Peyer's patch (tissue), 4 donors: Measurements from ENCODE around the gene PAOX. TPM values are rescaled to one million over a fixed set of nuclear protein-coding genes. Genes with fewer than 3 reads are reported as not detected.

Experiments
- DNase-seq, 3 donors: peaks; one replicate each; pipeline ENCODE4 v3.0.0-alpha.2; 2017 to 2019
- H3K27ac ChIP-seq, 4 donors: fragments of 200-600 bp; sonication (generic); one replicate each; pipeline ENCODE4 v1.5.1; 2016 to 2019
- H3K27me3 ChIP-seq, 2 donors: fragments of 200-600 bp; sonication (generic); one replicate each; pipeline ENCODE4 v1.5.1; 2019
- H3K36me3 ChIP-seq, 3 donors: fragments of 200-600 bp; sonication (generic); one replicate each; pipeline ENCODE4 v1.5.1; 2016 to 2019
- H3K4me1 ChIP-seq, 4 donors: fragments of 200-600 bp; sonication (generic); one replicate each; pipeline ENCODE4 v1.5.1; 2016 to 2019
- H3K4me3 ChIP-seq, 4 donors: fragments of 200-600 bp; sonication (generic); 1 replicate in 3 of 4; 2 replicates in 1 of 4; pipeline ENCODE4 v1.5.1; 2016 to 2019; ENCODE audit warnings: mild to moderate bottlenecking in 1 of 4
- H3K9me3 ChIP-seq, 4 donors: fragments of 200-600 bp; sonication (generic); one replicate each; pipeline ENCODE4 v1.5.1; 2016 to 2019; ENCODE audit warnings: mild to moderate bottlenecking in 1 of 4
- POLR2A ChIP-seq, 2 donors: fragments of 450-650 bp; IDR thresholded peaks; one replicate each; pipeline ENCODE4 v1.5.1; 2017; ENCODE audit warnings: antibody characterized with exemption in 2 of 2, mild to moderate bottlenecking in 2 of 2, moderate library complexity in 2 of 2
- total RNA-seq, 4 donors: library from RNA; depleted of rRNA; stranded (reverse); fragments of >200 nt; gene quantifications; one replicate each; pipeline ENCODE4 v1.1.0, GENCODE V29; 2016
- TF ChIP-seq, protein P1 (sequence below), 6 experiments: fragments of 450-650 bp in 4 of 6; fragments of 200-600 bp in 2 of 6; sonication (generic) in 1 of 6; IDR thresholded peaks; one replicate each; pipeline ENCODE4 v1.5.1; 2017 to 2019; ENCODE audit warnings: antibody characterized with exemption in 6 of 6, mild to moderate bottlenecking in 3 of 6, moderate library complexity in 1 of 6

Gene PAOX
- total RNA-seq, 4 donors from 2014 or later: 19.8 to 53.7 (median 36.9) TPM

DNA sequence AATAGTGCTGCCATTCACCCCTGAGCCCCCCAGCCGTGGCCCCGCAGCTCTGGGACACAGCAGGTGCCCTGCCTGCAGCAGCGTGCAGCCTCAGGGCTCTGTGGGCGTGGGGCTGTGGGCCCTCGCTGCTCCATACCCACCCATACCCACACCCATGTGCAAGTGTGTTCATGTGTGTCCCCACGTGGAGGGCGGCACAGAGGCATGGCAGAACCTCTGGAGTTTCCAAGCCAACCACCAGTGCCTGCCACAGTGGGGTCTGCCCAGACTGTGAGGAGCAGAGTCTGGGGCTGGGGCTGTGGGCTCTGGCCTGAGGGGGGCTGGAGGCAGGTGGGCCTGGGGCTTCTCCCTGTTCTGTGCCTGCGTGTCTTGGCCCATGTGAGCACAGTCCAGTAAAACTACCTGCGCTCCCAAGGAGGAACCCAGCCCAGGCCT is 29.5 kb upstream of the PAOX start:
- no peak for TF ChIP-seq POLR2A (IDR thresholded peaks at IDR 0.05)
- TF ChIP-seq, protein P1, sequence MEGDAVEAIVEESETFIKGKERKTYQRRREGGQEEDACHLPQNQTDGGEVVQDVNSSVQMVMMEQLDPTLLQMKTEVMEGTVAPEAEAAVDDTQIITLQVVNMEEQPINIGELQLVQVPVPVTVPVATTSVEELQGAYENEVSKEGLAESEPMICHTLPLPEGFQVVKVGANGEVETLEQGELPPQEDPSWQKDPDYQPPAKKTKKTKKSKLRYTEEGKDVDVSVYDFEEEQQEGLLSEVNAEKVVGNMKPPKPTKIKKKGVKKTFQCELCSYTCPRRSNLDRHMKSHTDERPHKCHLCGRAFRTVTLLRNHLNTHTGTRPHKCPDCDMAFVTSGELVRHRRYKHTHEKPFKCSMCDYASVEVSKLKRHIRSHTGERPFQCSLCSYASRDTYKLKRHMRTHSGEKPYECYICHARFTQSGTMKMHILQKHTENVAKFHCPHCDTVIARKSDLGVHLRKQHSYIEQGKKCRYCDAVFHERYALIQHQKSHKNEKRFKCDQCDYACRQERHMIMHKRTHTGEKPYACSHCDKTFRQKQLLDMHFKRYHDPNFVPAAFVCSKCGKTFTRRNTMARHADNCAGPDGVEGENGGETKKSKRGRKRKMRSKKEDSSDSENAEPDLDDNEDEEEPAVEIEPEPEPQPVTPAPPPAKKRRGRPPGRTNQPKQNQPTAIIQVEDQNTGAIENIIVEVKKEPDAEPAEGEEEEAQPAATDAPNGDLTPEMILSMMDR (IDR thresholded peaks at IDR 0.05): no peak
- Histone ChIP-seq H3K9me3 (no peaks in the 10 kb centered on the region), H3K4me3 (peak overlapping the region in 2 of 4 donors; percentile 14 to 57), H3K4me1 (peaks cover 0 to 16% (median 0%) of the 10 kb centered on the region in 4 donors), H3K27me3 (no peaks in the 10 kb centered on the region), H3K27ac (peak overlapping the region in 1 of 4 donors; percentile 28), H3K36me3 (peaks cover 0 to 17% (median 0%) of the 10 kb centered on the region in 3 donors)
- DNase-seq: no peak

- Histone ChIP-seq H3K4me1 (peaks cover 0 to 16% (median 0%) of the 10 kb centered on the region in 4 donors), H3K36me3 (peaks cover 0 to 25% (median 0%) of the 10 kb centered on the region in 3 donors), H3K27me3 (no peaks in the 10 kb centered on the region), H3K4me3 (no peak overlapping the region), H3K27ac (peak overlapping the region in 1 of 4 donors; percentile 30), H3K9me3 (no peaks in the 10 kb centered on the region)
- no peak for DNase-seq
- TF ChIP-seq, protein P1 (IDR thresholded peaks at IDR 0.05): no peak
- no peak for TF ChIP-seq POLR2A (IDR thresholded peaks at IDR 0.05)
These were observed 28.6 kb upstream of the PAOX start for GRCh38 chr10:133350283-133350949.

GRCh38 chr10:133350950-133351329 is 28.1 kb upstream of the PAOX start:
- no peak overlapping the region for H3K4me3 ChIP-seq
- H3K27ac ChIP-seq: peak overlapping the region in 1 of 4 donors; percentile 30
- TF ChIP-seq, protein P1 (IDR thresholded peaks at IDR 0.05): no peak
- TF ChIP-seq POLR2A (IDR thresholded peaks at IDR 0.05): no peak
- peaks cover 0 to 18% (median 0%) of the 10 kb centered on the region in 4 donors for H3K4me1 ChIP-seq
- no peak for DNase-seq
- H3K36me3 ChIP-seq: peaks cover 0 to 26% (median 0%) of the 10 kb centered on the region in 3 donors
- no peaks in the 10 kb centered on the region for H3K27me3 ChIP-seq
- no peaks in the 10 kb centered on the region for H3K9me3 ChIP-seq

GRCh38 chr10:133351408-133352318 is 27.4 kb upstream of the PAOX start:
- Histone ChIP-seq H3K4me3 (no peak overlapping the region), H3K4me1 (peaks cover 0 to 19% (median 4%) of the 10 kb centered on the region in 4 donors), H3K27me3 (no peaks in the 10 kb centered on the region), H3K27ac (peak overlapping the region in 1 of 4 donors; percentile 30), H3K9me3 (no peaks in the 10 kb centered on the region), H3K36me3 (peaks cover 0 to 29% (median 0%) of the 10 kb centered on the region in 3 donors)
- DNase-seq: no peak
- TF ChIP-seq, protein P1 (IDR thresholded peaks at IDR 0.05): no peak
- TF ChIP-seq POLR2A (IDR thresholded peaks at IDR 0.05): no peak

DNA sequence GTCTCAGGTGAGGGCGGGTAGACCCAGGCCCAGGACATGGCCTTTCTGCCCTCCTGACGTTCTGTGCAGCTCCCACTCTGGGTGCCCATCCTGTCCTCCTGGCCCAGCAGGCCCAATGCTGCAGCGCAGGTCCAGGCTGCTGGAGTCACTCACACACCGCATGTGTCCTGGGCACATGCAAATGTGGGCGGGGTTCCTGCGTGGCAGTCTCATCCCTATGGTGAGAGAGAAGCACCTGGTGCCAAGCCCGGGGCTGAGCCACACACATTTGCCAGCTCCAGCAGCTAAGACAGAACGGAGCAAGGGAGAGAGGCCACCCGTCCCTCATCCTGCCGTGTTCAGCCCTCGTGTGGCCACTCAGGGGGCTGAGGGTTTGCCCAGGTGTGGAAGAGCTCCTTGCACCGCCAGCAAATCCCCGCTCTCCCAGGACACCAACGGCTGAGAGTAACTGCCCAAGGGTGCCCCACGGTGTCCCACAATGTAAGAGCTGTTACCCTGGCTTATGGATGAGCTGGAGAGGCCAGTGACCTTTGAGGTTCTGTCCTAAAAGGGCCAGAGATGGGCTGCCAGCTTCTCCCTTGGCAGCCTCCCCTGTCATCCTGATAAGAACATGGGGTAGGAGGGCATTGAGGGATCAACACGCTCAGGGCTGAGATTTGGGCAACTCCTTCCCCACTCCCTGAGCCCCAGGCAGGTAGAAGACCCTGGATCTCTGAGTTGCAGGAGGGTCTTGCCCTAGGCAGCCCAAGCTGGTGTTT is 25.7 kb upstream of the PAOX start:
- peak in 2 of 3 donors; percentile 77 to 78 for DNase-seq
- H3K36me3 ChIP-seq: peaks cover 0 to 29% (median 0%) of the 10 kb centered on the region in 3 donors
- H3K4me1 ChIP-seq: peaks cover 3 to 24% (median 10%) of the 10 kb centered on the region in 4 donors
- no peaks in the 10 kb centered on the region for H3K9me3 ChIP-seq
- H3K27me3 ChIP-seq: no peaks in the 10 kb centered on the region
- TF ChIP-seq, protein P1 (IDR thresholded peaks at IDR 0.05): peak in 1 of 6 experiments; percentile 24
- TF ChIP-seq POLR2A (IDR thresholded peaks at IDR 0.05): peak in 1 of 2 donors; percentile 15
- H3K4me3 ChIP-seq: no peak overlapping the region
- peak overlapping the region in 1 of 4 donors; percentile 35 for H3K27ac ChIP-seq
